NCI-H128 (cell line): ENCODE results near the gene LRRC32.

Source experiments
- DNase-seq: peaks from one replicate; lab custom pipeline; 2025; ENCODE audit not compliant: unreplicated experiment; lab: John Stamatoyannopoulos, UW

LRRC32 gene

GRCh38 chr11:76665172-76665571 is 5.4 kb downstream of the LRRC32 start:
- DNase-seq, result no peak

GRCh38 chr11:76664578-76665061 is 5.9 kb downstream of the LRRC32 start:
- DNase-seq, result no peak

- no peak for DNase-seq
Observed at GRCh38 chr11:76663912-76664440, 6.6 kb downstream of the LRRC32 start.

GRCh38 chr11:76663486-76663810 is 7.1 kb downstream of the LRRC32 start:
- no peak for DNase-seq

- DNase-seq, result no peak
Observed at GRCh38 chr11:76662656-76663485, 7.7 kb downstream of the LRRC32 start.

- no peak for DNase-seq
Observed at GRCh38 chr11:76661834-76662434, 8.6 kb downstream of the LRRC32 start.

- no peak for DNase-seq
Observed at GRCh38 chr11:76661306-76661751, 9.2 kb downstream of the LRRC32 start.

GRCh38 chr11:76660533-76661305 is 9.8 kb downstream of the LRRC32 start:
- DNase-seq, result no peak

GRCh38 chr11:76659672-76660532 is 10.6 kb downstream of the LRRC32 start:
- no peak for DNase-seq

- no peak for DNase-seq
Observed at GRCh38 chr11:76658651-76659650, 11.6 kb downstream of the LRRC32 start.

- no peak for DNase-seq
Observed at GRCh38 chr11:76658231-76658630, 12.3 kb downstream of the LRRC32 start.

GRCh38 chr11:76657187-76658170 is 13.1 kb downstream of the LRRC32 start:
- DNase-seq, result no peak

GRCh38 chr11:76656571-76657081 is 13.9 kb downstream of the LRRC32 start:
- DNase-seq, result no peak

GRCh38 chr11:76656050-76656531 is 14.5 kb downstream of the LRRC32 start:
- DNase-seq, result no peak

GRCh38 chr11:76655501-76656049 is 15.0 kb downstream of the LRRC32 start:
- DNase-seq, result no peak

- no peak for DNase-seq
Observed at GRCh38 chr11:76654980-76655379, 15.6 kb downstream of the LRRC32 start.

- no peak for DNase-seq
Observed at GRCh38 chr11:76654298-76654851, 16.2 kb downstream of the LRRC32 start.
